Right lobe of liver (tissue), 6 donors: ENCODE results near the gene TACSTD2. TPM values are rescaled to one million over a fixed set of nuclear protein-coding genes. Genes with fewer than 3 reads are reported as not detected.

Source experiments
- ATAC-seq, 4 donors: fragments of 200-7000 bp; cut with Tn5 transposase; one replicate each; pipeline ENCODE4 v1.9.1; 2020; ENCODE audit warnings: mild to moderate bottlenecking in 4 of 4, moderate library complexity in 4 of 4
- DNase-seq, 3 donors: peaks; one replicate each; pipeline ENCODE4 v3.0.0-alpha.2; 2020
- H3K27ac ChIP-seq, 3 donors: fragments of 200-600 bp; one replicate each; pipeline ENCODE4 v1.8.0; 2022
- H3K27me3 ChIP-seq, 2 donors: fragments of 200-600 bp; one replicate each; pipeline ENCODE4 v1.8.0; 2022
- H3K36me3 ChIP-seq, 4 donors: fragments of 200-600 bp; sonication (generic) in 1 of 4; one replicate each; pipeline versions ENCODE4 v1.5.1 to v1.8.0; 2017 to 2022; ENCODE audit warnings: control low read depth in 1 of 4
- H3K4me1 ChIP-seq, 4 donors: fragments of 200-600 bp; sonication (generic) in 1 of 4; one replicate each; pipeline versions ENCODE4 v1.5.1 to v1.8.0; 2017 to 2022; ENCODE audit warnings: control low read depth in 1 of 4
- H3K4me3 ChIP-seq, 3 donors: fragments of 200-600 bp; one replicate each; pipeline ENCODE4 v1.8.0; 2022
- H3K9me3 ChIP-seq, 4 donors: fragments of 200-600 bp; sonication (generic) in 1 of 4; one replicate each; pipeline versions ENCODE4 v1.5.1 to v1.8.0; 2017 to 2022; ENCODE audit warnings: control low read depth in 1 of 4
- POLR2A ChIP-seq: fragments of 450-650 bp; IDR thresholded peaks from one replicate; pipeline ENCODE4 v1.6.1; 2017; ENCODE audit warnings: antibody characterized with exemption, mild to moderate bottlenecking
- WGBS: methylation state at CpG from one replicate; pipeline ENCODE4 v1.1.6; 2018; ENCODE audit warnings: low coverage, low lambda C conversion rate; ENCODE audit not compliant: insufficient coverage; ENCODE audit errors: missing lambda C conversion rate; 5-methylcytosine and 5-hydroxymethylcytosine counted together
- intact Hi-C, 2 donors: fragments of 100-400 bp; cut with DNase I; formaldehyde crosslinking; loops; one replicate each; pipeline versions ENCODE4 v1.11.2 to v1.14.1; 2022
- total RNA-seq, 6 experiments: library from RNA; depleted of rRNA in 2 of 6; stranded (reverse); fragments of >200 nt in 2 of 6; fragmentation: NEBNext Ultra II Directional in 3 of 6; extraction: Animal tissue kit (Norgen Biotek cat#: 25700) in 3 of 6; gene quantifications; one replicate each; pipeline versions ENCODE4 v1.1.0 to v1.2.4, GENCODE V29; 2016 to 2023
- TF ChIP-seq, protein P1 (sequence below), 4 donors: fragments of 200-600 bp in 3 of 4; fragments of 450-650 bp in 1 of 4; IDR thresholded peaks; one replicate each; pipeline versions ENCODE4 v1.5.1 to v1.8.0; 2016 to 2022; ENCODE audit warnings: antibody characterized with exemption in 4 of 4, mild to moderate bottlenecking in 2 of 4
- donor health status: DM: no; HTN: yes; CAD: no.
- donor health status: DM: no; HTN: no; CAD: no.
- donor health status: DM: no; HTN: no; CAD: no.
- donor health status: DM: no; HTN: yes; CAD: no.
- donor health status: DM: no; HTN: yes; CAD: no.

Gene TACSTD2
- total RNA-seq, 6 experiments from 2014 or later, result 1.0 to 4.7 (median 1.3) TPM

GRCh38 chr1:58597996-58598395 lies 20.9 kb upstream of the TACSTD2 start:
- Histone ChIP-seq H3K27me3 (no peaks in the 10 kb centered on the region), H3K4me1 (no peaks in the 10 kb centered on the region), H3K4me3 (no peak overlapping the region), H3K36me3 (no peaks in the 10 kb centered on the region), H3K9me3 (no peaks in the 10 kb centered on the region), H3K27ac (no peak overlapping the region)
- 54% methylated on average over 5 of the region's 6 CpGs for WGBS
- TF ChIP-seq, protein P1, sequence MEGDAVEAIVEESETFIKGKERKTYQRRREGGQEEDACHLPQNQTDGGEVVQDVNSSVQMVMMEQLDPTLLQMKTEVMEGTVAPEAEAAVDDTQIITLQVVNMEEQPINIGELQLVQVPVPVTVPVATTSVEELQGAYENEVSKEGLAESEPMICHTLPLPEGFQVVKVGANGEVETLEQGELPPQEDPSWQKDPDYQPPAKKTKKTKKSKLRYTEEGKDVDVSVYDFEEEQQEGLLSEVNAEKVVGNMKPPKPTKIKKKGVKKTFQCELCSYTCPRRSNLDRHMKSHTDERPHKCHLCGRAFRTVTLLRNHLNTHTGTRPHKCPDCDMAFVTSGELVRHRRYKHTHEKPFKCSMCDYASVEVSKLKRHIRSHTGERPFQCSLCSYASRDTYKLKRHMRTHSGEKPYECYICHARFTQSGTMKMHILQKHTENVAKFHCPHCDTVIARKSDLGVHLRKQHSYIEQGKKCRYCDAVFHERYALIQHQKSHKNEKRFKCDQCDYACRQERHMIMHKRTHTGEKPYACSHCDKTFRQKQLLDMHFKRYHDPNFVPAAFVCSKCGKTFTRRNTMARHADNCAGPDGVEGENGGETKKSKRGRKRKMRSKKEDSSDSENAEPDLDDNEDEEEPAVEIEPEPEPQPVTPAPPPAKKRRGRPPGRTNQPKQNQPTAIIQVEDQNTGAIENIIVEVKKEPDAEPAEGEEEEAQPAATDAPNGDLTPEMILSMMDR (IDR thresholded peaks at IDR 0.05), result no peak
- TF ChIP-seq POLR2A, result no peak
- no peak for DNase-seq
- intact Hi-C loops, result no loop called here
- no peak for ATAC-seq

GRCh38 chr1:58597076-58597475 lies 20.0 kb upstream of the TACSTD2 start:
- no peaks in the 10 kb centered on the region for H3K27me3 ChIP-seq
- WGBS, result 69% methylated on average over 9 of the region's 9 CpGs
- H3K36me3 ChIP-seq, result no peaks in the 10 kb centered on the region
- H3K4me1 ChIP-seq, result no peaks in the 10 kb centered on the region
- ATAC-seq (no peak), DNase-seq (no peak)
- H3K27ac ChIP-seq, result no peak overlapping the region
- H3K9me3 ChIP-seq, result no peaks in the 10 kb centered on the region
- intact Hi-C loops, result no loop called here
- no peak for TF ChIP-seq POLR2A
- TF ChIP-seq, protein P1 (IDR thresholded peaks at IDR 0.05), result no peak
- no peak overlapping the region for H3K4me3 ChIP-seq

- intact Hi-C loops, result no loop called here
- 16% methylated on average over 3 of the region's 4 CpGs for WGBS
- DNase-seq (no peak), ATAC-seq (no peak)
- TF ChIP-seq, protein P1 (IDR thresholded peaks at IDR 0.05), result no peak
- TF ChIP-seq POLR2A, result no peak
- Histone ChIP-seq H3K4me1 (no peaks in the 10 kb centered on the region), H3K27me3 (no peaks in the 10 kb centered on the region), H3K27ac (no peak overlapping the region), H3K36me3 (no peaks in the 10 kb centered on the region), H3K9me3 (no peaks in the 10 kb centered on the region), H3K4me3 (no peak overlapping the region)
Measured at GRCh38 chr1:58596631-58597052, 19.6 kb upstream of the TACSTD2 start.

GRCh38 chr1:58594546-58594945 lies 17.5 kb upstream of the TACSTD2 start:
- no peaks in the 10 kb centered on the region for H3K4me1 ChIP-seq
- ATAC-seq, result no peak
- 38% methylated on average over 1 of the region's 1 CpG for WGBS
- TF ChIP-seq POLR2A, result no peak
- TF ChIP-seq, protein P1 (IDR thresholded peaks at IDR 0.05), result no peak
- H3K27ac ChIP-seq, result no peak overlapping the region
- H3K4me3 ChIP-seq, result no peak overlapping the region
- intact Hi-C loops, result no loop called here
- DNase-seq, result no peak
- H3K36me3 ChIP-seq, result no peaks in the 10 kb centered on the region
- H3K27me3 ChIP-seq, result no peaks in the 10 kb centered on the region
- H3K9me3 ChIP-seq, result no peaks in the 10 kb centered on the region
